Stimulated activated CD8-positive, alpha-beta memory T cell treated with anti-CD3 and anti-CD28 coated beads, Interleukin-2, amount 100 ng/mL, for 1 hour (primary cell): ENCODE results near the gene ITFG2.

Experiments used
- DNase-seq, 2 donors: peaks; one replicate each; pipeline ENCODE4 v3.0.0-alpha.2; 2020; ENCODE audit warnings: low read depth in 2 of 2

Gene ITFG2

GRCh38 chr12:2832550-2833127, 20.2 kb downstream of the ITFG2 start:
- DNase-seq = no peak

- DNase-seq = no peak
Measured at GRCh38 chr12:2833327-2833726, 20.9 kb downstream of the ITFG2 start.

- DNase-seq = no peak
Measured at GRCh38 chr12:2833810-2834209, 21.3 kb downstream of the ITFG2 start.

GRCh38 chr12:2834581-2835491, 22.4 kb downstream of the ITFG2 start, which contains the start of gene NRIP2:
TSS of gene NRIP2 (minus strand) at chr12:2835035. CDS start at chr12:2834983, 52 bp downstream.
- no peak for DNase-seq

GRCh38 chr12:2835691-2836403, 23.4 kb downstream of the ITFG2 start:
- DNase-seq = no peak

- DNase-seq = no peak
Measured at GRCh38 chr12:2836574-2836973, 24.1 kb downstream of the ITFG2 start.

GRCh38 chr12:2841056-2841650, 28.7 kb downstream of the ITFG2 start:
- no peak for DNase-seq

GRCh38 chr12:2842948-2843347, 30.5 kb downstream of the ITFG2 start:
- DNase-seq = no peak

- no peak for DNase-seq
Measured at GRCh38 chr12:2844786-2845185, 32.3 kb downstream of the ITFG2 start.

GRCh38 chr12:2845280-2845679, 32.8 kb downstream of the ITFG2 start:
- DNase-seq = no peak

GRCh38 chr12:2851931-2852330, 39.5 kb downstream of the ITFG2 start:
- DNase-seq = no peak

GRCh38 chr12:2853626-2854025, 41.2 kb downstream of the ITFG2 start:
- DNase-seq = peak in 1 of 2 donors; percentile 4

- no peak for DNase-seq
Measured at GRCh38 chr12:2854669-2855453, 42.4 kb downstream of the ITFG2 start.

GRCh38 chr12:2855546-2855945, 43.1 kb downstream of the ITFG2 start:
- DNase-seq = no peak

- no peak for DNase-seq
Measured at GRCh38 chr12:2856051-2856450, 43.6 kb downstream of the ITFG2 start.

- DNase-seq = no peak
Measured at GRCh38 chr12:2857021-2857431, 44.6 kb downstream of the ITFG2 start, which contains the start of gene TEX52. TSS of gene TEX52 (minus strand) at chr12:2857039. CDS start at chr12:2857026, 13 bp downstream.

GRCh38 chr12:2857576-2857975, 45.1 kb downstream of the ITFG2 start:
- DNase-seq = no peak

- DNase-seq = no peak
Measured at GRCh38 chr12:2858334-2858733, 45.9 kb downstream of the ITFG2 start.

- no peak for DNase-seq
Measured at GRCh38 chr12:2858944-2859421, 46.5 kb downstream of the ITFG2 start.

GRCh38 chr12:2860170-2860569, 47.7 kb downstream of the ITFG2 start:
- DNase-seq = no peak

GRCh38 chr12:2862876-2863275, 50.4 kb downstream of the ITFG2 start:
- no peak for DNase-seq
